Neuron (in vitro differentiated cells): ENCODE results near the gene PPP3CB.
"Not testable (repeated sequence)": the region's sequence is repeated elsewhere in the genome, so short reads cannot be mapped to it uniquely, and the experiment has no call there.

Experiments
- H2AFZ ChIP-seq: one replicate; pipeline ENCODE4 v1.6.1; 2013; ENCODE audit warnings: low read depth, mild to moderate bottlenecking, inconsistent platforms, low read length, moderate library complexity
- H3K27me3 ChIP-seq: one replicate; pipeline ENCODE4 v1.6.1; 2013; ENCODE audit warnings: low read length; ENCODE audit not compliant: insufficient read depth
- H3K36me3 ChIP-seq: one replicate; pipeline ENCODE4 v1.6.1; 2013; ENCODE audit warnings: low read length; ENCODE audit not compliant: insufficient read depth
- H3K4me1 ChIP-seq: one replicate; pipeline ENCODE4 v1.6.1; 2013; ENCODE audit warnings: low read length; ENCODE audit not compliant: insufficient read depth
- H3K4me3 ChIP-seq: 2 replicates; pipeline ENCODE4 v1.5.1; 2013; ENCODE audit warnings: mild to moderate bottlenecking, low read length, moderate library complexity
- H3K9me3 ChIP-seq: one replicate; pipeline ENCODE4 v1.6.1; 2013; ENCODE audit warnings: low read length

The PPP3CB gene

DNA sequence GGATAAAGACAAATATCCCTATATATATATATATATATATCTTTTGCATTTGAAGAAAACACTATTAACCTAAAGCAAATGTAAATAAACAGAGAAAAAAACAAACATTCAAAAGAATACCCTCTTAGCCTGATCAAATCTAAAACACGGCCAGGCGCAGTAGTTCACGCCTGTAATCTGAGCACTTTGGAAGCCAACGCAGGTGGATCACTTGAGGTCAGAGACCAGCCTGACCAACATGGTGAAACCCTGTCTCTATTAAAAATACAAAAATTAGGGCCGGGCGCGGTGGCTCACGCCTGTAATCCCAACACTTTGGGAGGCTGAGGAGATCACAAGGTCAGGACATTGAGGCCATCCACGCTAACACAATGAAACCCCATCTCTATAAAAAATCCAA, 91.1 kb downstream of the PPP3CB start:
- H3K4me1 ChIP-seq: no peaks in the 10 kb centered on the region
- H3K36me3 ChIP-seq: peaks cover 7% of the 10 kb centered on the region
- no peak overlapping the region for H2AFZ ChIP-seq
- no peaks in the 10 kb centered on the region for H3K9me3 ChIP-seq
- H3K27me3 ChIP-seq: no peaks in the 10 kb centered on the region
- H3K4me3 ChIP-seq: no peak overlapping the region

DNA sequence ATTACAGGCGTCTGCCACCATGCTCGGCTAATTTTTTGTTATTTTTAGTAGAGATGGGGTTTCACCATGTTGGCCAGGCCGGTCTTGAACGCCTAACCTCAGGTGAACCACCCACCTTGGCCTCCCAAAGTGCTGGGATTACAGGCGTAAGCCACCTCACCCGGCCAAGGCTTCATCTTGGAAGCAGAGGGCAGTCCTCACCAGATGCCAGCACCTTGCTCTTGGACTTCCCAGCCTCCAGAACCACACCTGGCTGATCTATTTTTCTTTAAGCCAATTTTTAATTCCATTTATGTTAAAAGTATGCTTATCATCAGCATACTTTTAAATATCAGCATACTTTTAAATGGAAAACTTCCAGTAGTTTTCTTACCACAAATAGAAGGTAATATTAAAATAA, 94.2 kb downstream of the PPP3CB start:
- no peaks in the 10 kb centered on the region for H3K4me1 ChIP-seq
- no peaks in the 10 kb centered on the region for H3K9me3 ChIP-seq
- no peak overlapping the region for H2AFZ ChIP-seq
- peaks cover 9% of the 10 kb centered on the region for H3K36me3 ChIP-seq
- no peak overlapping the region for H3K4me3 ChIP-seq
- H3K27me3 ChIP-seq: no peaks in the 10 kb centered on the region

DNA sequence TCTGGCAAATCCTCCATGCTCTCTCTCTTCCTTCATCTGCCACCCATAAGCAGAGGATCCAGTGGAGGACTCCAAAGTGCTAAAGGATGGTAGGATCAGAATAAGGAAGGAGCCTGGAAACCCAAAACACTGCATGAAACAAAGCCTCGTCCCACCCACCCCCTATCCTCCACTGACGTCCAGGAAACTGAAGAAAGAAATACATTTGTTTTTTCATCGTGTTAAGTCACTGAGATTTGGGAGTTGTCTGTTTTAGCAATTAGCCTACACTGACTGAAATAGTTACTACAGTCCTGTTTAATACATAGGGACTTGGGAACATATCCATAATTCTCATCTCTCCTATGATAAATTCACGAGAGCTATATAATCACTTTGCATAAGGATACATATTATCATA, 96.8 kb downstream of the PPP3CB start:
- Histone ChIP-seq H3K4me3 (no peak overlapping the region), H3K27me3 (no peaks in the 10 kb centered on the region), H3K36me3 (peaks cover 23% of the 10 kb centered on the region), H2AFZ (no peak overlapping the region), H3K4me1 (no peaks in the 10 kb centered on the region), H3K9me3 (peaks cover 4% of the 10 kb centered on the region)

DNA sequence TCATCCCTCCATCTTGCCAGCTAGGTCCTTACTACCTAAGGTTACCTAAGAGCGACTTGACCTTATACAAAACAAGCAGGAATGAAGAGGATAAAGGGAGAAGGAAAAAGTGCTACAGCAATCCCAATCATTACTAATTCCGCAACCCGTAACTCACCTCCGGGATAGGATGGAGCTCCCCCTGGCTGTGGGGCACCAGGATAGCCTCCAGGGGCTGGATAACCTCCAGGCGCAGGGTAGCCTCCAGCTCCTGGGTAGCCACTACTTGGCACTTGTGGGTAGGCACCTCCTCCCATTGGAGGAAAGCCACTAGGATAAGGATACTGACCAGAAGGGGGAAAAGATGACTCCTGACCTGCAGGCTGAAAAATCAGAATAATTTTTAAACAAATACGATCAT, 97.8 kb downstream of the PPP3CB start:
- Histone ChIP-seq H2AFZ (no peak overlapping the region), H3K36me3 (peaks cover 23% of the 10 kb centered on the region), H3K9me3 (peaks cover 4% of the 10 kb centered on the region), H3K4me3 (no peak overlapping the region), H3K4me1 (no peaks in the 10 kb centered on the region), H3K27me3 (no peaks in the 10 kb centered on the region)

DNA sequence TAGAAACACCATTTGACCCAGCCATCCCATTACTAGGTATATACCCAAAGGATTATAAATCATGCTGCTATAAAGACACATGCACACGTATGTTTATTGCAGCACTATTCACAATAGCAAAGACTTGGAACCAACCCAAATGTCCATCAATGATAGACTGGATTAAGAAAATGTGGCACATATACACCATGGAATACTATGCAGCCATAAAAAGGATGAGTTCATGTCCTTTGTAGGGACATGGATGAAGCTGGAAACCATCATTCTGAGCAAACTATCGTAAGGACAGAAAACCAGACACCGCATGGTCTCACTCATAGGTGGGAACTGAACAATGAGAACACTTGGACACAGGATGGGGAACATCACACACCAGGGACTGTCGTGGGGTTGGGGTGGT, 101.5 kb downstream of the PPP3CB start:
- H3K36me3 ChIP-seq: peaks cover 32% of the 10 kb centered on the region
- not testable (repeated sequence) for H2AFZ ChIP-seq, H3K4me1 ChIP-seq, H3K27me3 ChIP-seq, H3K4me3 ChIP-seq, H3K9me3 ChIP-seq

DNA sequence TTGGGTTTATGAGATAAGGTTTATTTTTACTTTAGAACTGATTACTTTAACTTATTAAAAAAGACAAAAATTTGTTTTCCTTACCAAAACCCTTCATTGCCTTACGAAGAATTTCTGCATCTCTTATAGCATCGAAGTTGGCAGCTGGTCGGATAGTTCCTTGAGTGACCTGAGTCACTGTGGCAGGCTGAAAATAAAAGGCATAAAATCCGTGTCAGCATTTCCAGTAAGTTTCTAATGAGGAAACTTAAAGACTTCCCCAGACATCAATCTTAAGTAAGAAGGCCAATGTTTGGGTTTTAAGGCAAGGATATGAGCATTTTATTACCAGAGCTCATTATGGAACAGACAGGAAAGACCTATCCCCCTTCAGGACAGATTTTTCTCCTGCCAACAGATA, 107.6 kb downstream of the PPP3CB start:
- Histone ChIP-seq H2AFZ (no peak overlapping the region), H3K27me3 (no peaks in the 10 kb centered on the region), H3K9me3 (no peaks in the 10 kb centered on the region), H3K4me3 (no peak overlapping the region), H3K36me3 (peaks cover 52% of the 10 kb centered on the region), H3K4me1 (no peaks in the 10 kb centered on the region)

DNA sequence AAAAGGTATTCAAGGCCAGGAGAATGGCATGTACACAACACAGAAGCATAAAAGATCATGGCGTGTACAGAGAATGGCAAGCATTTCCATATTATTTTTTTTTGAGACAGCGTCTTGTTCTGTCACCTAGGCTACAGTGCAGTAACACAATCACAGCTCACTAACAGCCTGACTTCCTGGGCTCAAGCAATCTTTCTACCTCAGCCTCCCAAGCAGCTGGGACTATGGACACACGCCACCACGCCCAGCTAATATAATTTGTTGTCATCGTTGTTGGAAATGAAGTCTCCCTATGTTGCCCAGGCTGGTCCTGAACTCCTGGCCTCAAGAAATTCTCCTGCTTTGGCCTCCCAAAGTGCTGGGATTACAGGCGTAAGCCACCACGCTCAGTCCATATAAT, 109.2 kb downstream of the PPP3CB start:
- Histone ChIP-seq H3K4me3 (no peak overlapping the region), H3K27me3 (no peaks in the 10 kb centered on the region), H3K9me3 (no peaks in the 10 kb centered on the region), H3K36me3 (peaks cover 64% of the 10 kb centered on the region), H3K4me1 (no peaks in the 10 kb centered on the region), H2AFZ (no peak overlapping the region)
